Stimulated activated CD8-positive, alpha-beta memory T cell treated with anti-CD3 and anti-CD28 coated beads, Interleukin-7, amount 100 ng/mL, for 1 hour (primary cell): ENCODE results near the gene IL25.

Experiments
- DNase-seq, 2 donors: peaks; one replicate each; pipeline ENCODE4 v3.0.0-alpha.2; 2020; ENCODE audit warnings: low read depth in 2 of 2

The IL25 gene

GRCh38 chr14:23353433-23353780 lies 19.2 kb upstream of the IL25 start:
- DNase-seq, result no peak

DNA sequence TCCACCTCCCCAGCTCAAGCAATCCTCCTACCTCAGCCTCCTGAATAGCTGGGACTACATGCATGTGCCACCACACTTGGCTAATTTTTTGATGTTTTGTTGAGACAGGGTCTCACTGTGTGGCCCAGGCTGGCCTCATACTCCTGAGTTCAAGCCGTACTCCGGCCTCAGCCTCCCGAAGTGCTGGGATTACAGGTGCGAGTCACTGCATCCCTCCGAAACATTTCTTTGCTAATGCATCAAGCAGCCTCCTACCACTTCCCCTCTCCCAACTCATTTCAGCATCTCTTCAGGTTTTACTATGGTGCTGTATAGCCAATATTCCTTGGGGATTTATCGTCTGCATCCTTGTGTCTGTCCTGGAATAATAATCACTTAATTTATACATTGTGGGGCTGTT lies 17.6 kb upstream of the IL25 start:
- no peak for DNase-seq

- DNase-seq, result no peak
Observed at GRCh38 chr14:23355871-23356435, 16.7 kb upstream of the IL25 start.

DNA sequence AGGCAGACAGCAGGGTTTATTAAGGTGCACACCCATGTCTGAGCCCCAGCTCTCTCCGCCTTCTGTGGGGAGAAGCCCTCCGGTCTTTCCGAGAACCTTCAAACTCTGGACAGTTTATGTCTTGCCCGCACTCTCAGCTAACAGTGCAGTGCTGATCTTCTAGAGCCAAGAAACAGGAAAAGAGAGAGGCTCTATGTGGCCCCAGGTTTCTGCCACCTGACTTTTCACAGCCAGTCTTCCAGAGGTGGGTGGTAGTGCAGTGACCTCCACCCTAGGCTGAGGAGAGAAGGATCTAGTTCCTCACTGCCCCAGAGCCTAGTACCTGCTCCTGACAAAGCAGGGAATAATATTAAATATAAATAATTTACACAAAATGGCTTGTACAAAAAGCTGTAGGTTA lies 15.9 kb upstream of the IL25 start:
- DNase-seq, result no peak

- DNase-seq, result no peak
Observed at GRCh38 chr14:23357261-23357660, 15.3 kb upstream of the IL25 start.

GRCh38 chr14:23358042-23358441 lies 14.6 kb upstream of the IL25 start:
- no peak for DNase-seq

DNA sequence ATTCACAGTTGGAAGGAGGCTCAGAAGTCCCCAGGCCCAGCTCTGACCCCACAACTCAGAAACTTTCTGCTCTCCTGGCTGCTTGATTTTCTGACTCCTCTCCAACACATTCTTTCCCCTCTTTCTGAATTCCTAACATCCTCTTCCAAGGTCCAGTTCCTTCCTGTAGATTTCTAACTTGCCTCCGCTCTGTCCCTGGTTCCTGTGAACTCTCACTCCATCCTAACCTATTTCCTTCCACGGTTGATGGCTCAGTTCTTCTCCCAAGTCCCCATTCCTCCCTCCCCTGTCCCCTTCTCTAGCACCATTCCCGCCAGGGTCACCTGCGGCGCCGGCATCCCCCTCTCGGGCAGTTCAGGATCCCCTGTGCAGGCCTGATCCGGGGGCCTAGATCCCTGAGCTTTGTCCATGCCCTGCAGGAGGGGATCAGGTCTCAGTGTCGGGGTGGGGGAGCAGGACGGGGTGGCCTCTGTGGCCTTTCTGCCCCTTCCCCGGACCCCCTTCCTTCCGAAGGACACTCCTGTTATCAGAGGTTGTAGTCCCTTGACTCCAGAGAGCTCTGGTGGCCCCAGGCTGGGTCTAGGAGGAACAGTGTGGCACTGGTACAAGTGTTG lies 13.9 kb upstream of the IL25 start:
- no peak for DNase-seq

GRCh38 chr14:23359167-23359626 lies 13.4 kb upstream of the IL25 start:
- DNase-seq, result no peak

- no peak for DNase-seq
Observed at GRCh38 chr14:23359722-23360447, 12.7 kb upstream of the IL25 start.

GRCh38 chr14:23360496-23360895 lies 12.1 kb upstream of the IL25 start:
- DNase-seq, result no peak

DNA sequence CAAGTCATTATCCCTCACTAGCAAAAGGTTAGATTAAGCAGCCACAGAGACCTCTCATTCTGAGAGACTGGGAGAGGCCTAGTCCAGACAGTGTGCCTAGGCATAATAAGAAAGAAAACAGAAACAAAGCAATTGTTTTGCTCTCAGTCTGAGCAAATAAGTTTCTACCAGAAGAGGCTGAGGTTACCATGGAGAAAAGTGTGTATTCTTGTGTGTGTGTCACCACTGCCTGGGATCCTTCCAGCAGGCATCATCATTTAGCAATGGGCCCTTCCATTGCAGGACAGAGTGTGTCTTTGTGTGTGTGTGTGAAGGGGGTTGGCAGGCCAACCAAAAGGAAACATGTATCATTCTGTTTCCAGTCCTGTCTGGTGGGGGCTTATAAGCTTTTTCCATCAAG lies 11.3 kb upstream of the IL25 start:
- no peak for DNase-seq

DNA sequence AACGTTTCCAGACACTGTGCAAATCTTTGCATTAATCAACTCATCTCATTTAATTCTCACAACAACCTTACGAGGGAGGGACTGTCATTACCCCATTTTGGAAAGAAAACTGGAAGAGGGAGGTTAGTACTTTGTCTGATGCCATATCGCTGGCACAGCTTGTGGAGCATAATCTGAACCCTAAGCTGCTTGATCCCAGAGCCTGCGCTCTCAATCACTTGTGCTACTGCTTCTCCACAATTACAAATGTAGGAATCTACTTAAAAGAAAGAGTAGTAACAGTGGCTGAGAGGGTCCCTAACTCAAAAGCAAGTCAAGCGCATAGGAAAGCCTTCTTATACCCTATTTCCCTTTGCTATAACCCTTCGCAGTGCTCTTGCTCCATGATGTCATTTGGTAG lies 10.8 kb upstream of the IL25 start:
- DNase-seq, result no peak

- DNase-seq, result no peak
Observed at GRCh38 chr14:23362200-23362599, 10.4 kb upstream of the IL25 start.

DNA sequence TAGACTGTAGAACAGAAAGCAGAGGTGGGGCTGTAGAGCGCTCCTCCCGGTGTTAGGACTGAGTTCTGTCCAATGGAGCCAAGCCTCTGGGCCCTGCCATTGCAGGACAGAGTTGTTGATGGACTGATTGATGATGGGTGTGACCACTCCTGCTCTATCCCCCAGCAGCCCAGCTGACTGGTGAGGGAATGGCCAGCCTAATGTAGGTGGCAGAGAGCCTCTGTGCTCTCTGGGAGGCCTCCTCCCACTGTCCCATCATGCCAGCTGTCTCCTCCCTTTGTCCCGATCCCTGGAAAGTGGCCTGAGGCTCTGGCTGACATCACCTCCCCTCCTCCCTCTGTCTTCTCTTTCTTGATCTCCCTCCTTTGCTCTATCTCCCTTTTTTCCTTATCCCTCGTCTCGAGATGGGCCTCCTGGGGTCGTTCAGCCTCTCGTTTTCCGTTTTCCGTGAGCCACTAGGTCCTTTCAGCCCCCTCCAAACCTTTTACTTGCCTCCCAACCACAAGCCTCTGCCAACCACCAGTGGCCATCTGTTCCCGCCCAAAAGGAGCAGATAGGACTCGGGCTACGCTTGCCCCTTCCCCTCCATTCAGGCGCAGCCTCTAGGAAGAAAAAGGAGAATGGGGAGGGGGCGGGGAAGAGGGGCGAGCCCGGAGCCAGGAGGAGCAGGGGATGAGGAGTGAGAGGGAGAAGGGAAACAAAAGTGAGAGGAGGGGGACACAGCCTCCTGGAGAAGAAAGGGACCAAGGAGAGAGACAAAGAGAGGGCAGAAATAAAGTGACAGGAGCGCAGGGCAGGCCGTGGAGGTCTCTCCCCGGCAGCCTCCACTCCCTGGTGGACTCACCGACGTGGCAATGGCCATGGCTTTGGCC lies 8.2 kb upstream of the IL25 start:
- no peak for DNase-seq

DNA sequence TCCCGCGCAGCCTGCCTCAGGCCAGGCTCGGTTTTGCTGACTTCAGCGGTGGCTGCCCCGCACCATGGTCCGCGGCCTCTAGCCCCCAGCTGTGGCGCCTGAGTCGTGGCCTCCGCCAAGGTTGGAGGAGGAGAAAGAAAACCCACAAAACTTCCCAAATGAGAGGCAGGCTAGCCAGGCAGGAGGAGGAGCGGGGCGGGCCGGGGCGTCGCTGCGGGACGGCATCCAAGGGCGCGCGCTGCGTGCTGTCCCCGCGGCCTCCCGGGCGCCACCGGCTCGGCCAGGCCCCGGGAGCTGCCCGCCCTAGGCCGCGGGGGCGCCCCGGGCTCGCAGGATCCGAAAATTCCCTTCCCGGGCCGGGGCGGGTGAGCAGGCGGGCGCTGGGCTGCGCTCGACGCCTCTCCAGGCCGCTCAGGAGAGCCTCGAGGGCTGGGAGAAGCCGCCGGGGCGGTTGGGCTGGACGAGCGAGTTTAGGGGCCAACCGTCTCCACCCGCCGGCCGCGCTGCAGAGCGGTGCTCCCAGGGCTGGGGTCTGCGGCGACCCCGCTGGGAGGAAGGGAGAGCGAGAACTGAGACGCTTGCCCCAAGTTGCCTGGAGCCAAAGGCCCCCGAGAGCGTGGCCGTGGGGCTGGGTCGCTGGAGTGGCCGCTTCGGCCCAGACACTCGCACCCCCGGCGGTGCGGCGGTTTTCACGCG lies 7.4 kb upstream of the IL25 start, which contains the start of gene EFS:
Gene EFS, minus strand, starts transcription at position 137 of the 696 bp plus-strand sequence. CDS start 147 bp downstream, outside the sequence.
- no peak for DNase-seq

GRCh38 chr14:23365732-23366425 lies 6.7 kb upstream of the IL25 start:
- DNase-seq, result no peak

GRCh38 chr14:23366426-23366921 lies 6.1 kb upstream of the IL25 start:
- DNase-seq, result no peak

DNA sequence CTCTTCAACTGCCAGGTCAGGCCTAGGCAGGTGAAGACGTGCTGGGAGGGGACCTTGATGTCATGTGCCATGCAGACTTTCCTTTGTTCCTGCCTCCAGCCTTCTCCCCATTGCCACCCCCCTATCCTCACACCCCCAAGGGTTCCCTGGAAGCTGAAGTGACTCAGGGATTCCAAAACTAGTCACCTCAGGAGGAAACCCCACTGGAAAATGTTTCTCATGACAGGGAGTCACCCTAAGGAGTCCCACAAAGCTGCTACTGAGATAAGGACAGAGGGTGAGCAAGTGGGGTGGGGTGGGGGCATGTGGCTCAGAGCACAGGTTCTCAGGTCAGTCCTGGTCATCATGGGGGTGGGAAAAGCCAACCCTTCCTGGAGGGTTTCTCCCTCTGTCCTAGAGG lies 2.4 kb upstream of the IL25 start:
- no peak for DNase-seq

- no peak for DNase-seq
Observed at GRCh38 chr14:23371865-23372264, 744 bp upstream of the IL25 start.

GRCh38 chr14:23373041-23373440 lies 432 bp downstream of the IL25 start:
- DNase-seq, result no peak
